Suprapubic skin (tissue), 4 donors: ENCODE measurements around the gene TOMM40L. TPM values are rescaled to one million over a fixed set of nuclear protein-coding genes. Genes with fewer than 3 reads are reported as not detected.

Source experiments
- DNase-seq, 2 donors: peaks; one replicate each; pipeline ENCODE4 v3.0.0-alpha.2; 2019; ENCODE audit warnings: low spot score in 2 of 2
- H3K27ac ChIP-seq: fragments of 200-600 bp; sonication (generic); one replicate; pipeline ENCODE4 v1.5.1; 2019
- H3K27me3 ChIP-seq: fragments of 200-600 bp; sonication (generic); one replicate; pipeline ENCODE4 v1.5.1; 2019
- H3K36me3 ChIP-seq: fragments of 200-600 bp; sonication (generic); one replicate; pipeline ENCODE4 v1.5.1; 2019
- H3K4me1 ChIP-seq: fragments of 200-600 bp; sonication (generic); one replicate; pipeline ENCODE4 v1.5.1; 2019
- H3K4me3 ChIP-seq: fragments of 200-600 bp; sonication (generic); one replicate; pipeline ENCODE4 v1.5.1; 2019; ENCODE audit warnings: mild to moderate bottlenecking
- H3K9me3 ChIP-seq: fragments of 200-600 bp; sonication (generic); one replicate; pipeline ENCODE4 v1.5.1; 2019
- CTCF ChIP-seq, 2 donors: fragments of 200-600 bp in 1 of 2; fragments of 450-650 bp in 1 of 2; sonication (generic) in 1 of 2; IDR thresholded peaks; one replicate each; pipeline ENCODE4 v1.5.1; 2016 to 2019; ENCODE audit warnings: antibody characterized with exemption in 2 of 2, mild to moderate bottlenecking in 1 of 2, moderate library complexity in 1 of 2
- EP300 ChIP-seq: sonication (generic); formaldehyde crosslinking; IDR thresholded peaks from one replicate; pipeline ENCODE4 v1.6.1; 2017; ENCODE audit warnings: antibody characterized with exemption
- POLR2A ChIP-seq, 2 donors: fragments of 450-650 bp; IDR thresholded peaks; one replicate each; pipeline ENCODE4 v1.6.1; 2017; ENCODE audit warnings: antibody characterized with exemption in 2 of 2, mild to moderate bottlenecking in 2 of 2, moderate library complexity in 2 of 2
- POLR2AphosphoS5 ChIP-seq, 3 donors: sonication (generic); formaldehyde crosslinking; IDR thresholded peaks; one replicate each; pipeline ENCODE4 v1.6.1; 2017; ENCODE audit warnings: antibody characterized with exemption in 3 of 3
- WGBS: methylation state at CpG from one replicate; pipeline ENCODE4 v1.1.5; 2018; 5-methylcytosine and 5-hydroxymethylcytosine counted together
- total RNA-seq, 4 donors: library from RNA; depleted of rRNA; stranded (reverse); fragments of >200 nt; gene quantifications; one replicate each; pipeline ENCODE4 v1.1.0, GENCODE V29; 2016

Gene TOMM40L
- total RNA-seq, 4 donors from 2014 or later: 6.7 to 21.0 (median 8.7) TPM

DNA sequence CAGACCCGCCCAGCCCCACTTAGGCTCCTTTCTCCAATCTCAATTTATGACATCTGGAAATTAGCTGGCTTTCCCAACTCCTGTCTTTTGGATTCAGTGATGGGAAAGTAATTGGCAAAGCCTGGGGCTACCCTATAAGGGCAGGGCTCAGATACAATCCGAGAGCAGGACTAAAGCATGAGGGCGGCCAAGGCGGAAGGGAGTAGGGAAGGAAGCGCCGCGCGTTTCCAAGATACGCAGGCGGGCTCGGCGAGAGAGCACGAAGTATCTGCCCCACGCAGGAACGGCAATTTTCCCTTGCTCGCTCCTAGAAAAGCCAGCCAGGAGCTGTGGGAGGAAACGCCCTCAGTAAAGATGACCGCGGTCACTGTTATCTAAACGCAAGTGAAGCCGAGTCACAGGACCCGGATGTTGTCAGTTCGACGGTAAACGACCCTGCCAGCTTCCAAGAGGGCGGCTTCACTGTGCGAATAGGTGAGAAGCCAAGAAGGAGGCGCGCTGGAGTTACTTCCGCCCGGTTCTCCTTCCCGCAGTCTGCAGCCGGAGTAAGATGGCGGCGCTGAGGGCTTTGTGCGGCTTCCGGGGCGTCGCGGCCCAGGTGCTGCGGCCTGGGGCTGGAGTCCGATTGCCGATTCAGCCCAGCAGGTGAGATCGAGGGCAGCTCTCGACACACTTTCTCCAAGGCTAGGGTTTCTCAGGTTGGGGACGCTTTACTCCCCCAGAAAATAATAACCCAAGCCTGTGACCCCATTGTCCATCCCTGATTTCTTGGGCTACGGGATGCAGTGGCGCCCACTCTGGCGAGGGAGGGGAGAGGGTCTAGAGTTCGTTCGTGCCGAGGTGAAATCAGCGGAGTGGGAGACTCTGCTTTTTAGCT is 23.8 kb upstream of the TOMM40L start, which contains the start of gene NDUFS2:
NDUFS2 (plus strand) TSS at position 532 of the 877 bp plus-strand sequence; CDS start at position 551, 19 bp downstream.
- Histone ChIP-seq H3K27ac (peak within 1 kb of the TSS; percentile 98), H3K36me3 (peaks cover 36% of the 10 kb centered on the region), H3K27me3 (no peaks in the 10 kb centered on the region), H3K9me3 (no peaks in the 10 kb centered on the region), H3K4me3 (peak within 1 kb of the TSS; percentile 64), H3K4me1 (peaks cover 76% of the 10 kb centered on the region)
- no peak for TF ChIP-seq EP300
- peak in 2 of 3 donors; percentile 88 to 89 for TF ChIP-seq POLR2AphosphoS5 (IDR thresholded peaks at IDR 0.05)
- peak; percentile 61 to 71 for TF ChIP-seq POLR2A (IDR thresholded peaks at IDR 0.05)
- no peak for TF ChIP-seq CTCF (IDR thresholded peaks at IDR 0.05)
- 1% methylated on average over 42 of the region's 53 CpGs for WGBS
- peak; percentile 99 to 100 for DNase-seq

- H3K4me3 ChIP-seq: no peak overlapping the region
- H3K27ac ChIP-seq: peak overlapping the region; percentile 55
- TF ChIP-seq POLR2AphosphoS5 (IDR thresholded peaks at IDR 0.05) (no peak), CTCF (IDR thresholded peaks at IDR 0.05) (no peak)
- H3K4me1 ChIP-seq: peaks cover 39% of the 10 kb centered on the region
- DNase-seq: no peak
- H3K9me3 ChIP-seq: no peaks in the 10 kb centered on the region
- peaks cover 81% of the 10 kb centered on the region for H3K36me3 ChIP-seq
- WGBS: 72% methylated on average over 12 of the region's 12 CpGs
- no peaks in the 10 kb centered on the region for H3K27me3 ChIP-seq
Measured at GRCh38 chr1:161206411-161207140, 19.3 kb upstream of the TOMM40L start.

DNA sequence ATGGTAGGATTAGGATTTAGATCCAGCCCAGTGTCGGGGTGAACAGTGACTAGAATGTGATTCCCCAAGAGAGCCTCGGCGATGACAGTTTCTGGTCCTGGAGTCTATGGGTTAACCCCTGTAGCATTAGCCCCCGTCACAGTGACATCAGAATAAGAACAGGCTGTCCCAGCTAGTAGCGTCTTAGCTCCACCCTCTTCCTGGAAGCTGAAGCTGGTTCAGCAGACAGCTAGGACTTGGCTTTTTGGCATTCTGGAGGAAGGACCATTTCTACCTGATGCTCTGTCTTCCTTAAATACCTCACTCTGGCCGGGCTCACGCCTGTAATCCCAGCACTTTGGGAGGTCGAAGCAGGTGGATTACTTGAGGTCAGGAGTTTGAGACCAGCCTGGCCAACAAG is 18.7 kb upstream of the TOMM40L start:
- Histone ChIP-seq H3K36me3 (peaks cover 87% of the 10 kb centered on the region), H3K4me3 (no peak overlapping the region), H3K4me1 (peaks cover 35% of the 10 kb centered on the region), H3K27ac (peak overlapping the region; percentile 55), H3K9me3 (no peaks in the 10 kb centered on the region), H3K27me3 (no peaks in the 10 kb centered on the region)
- WGBS: 68% methylated on average over 8 of the region's 8 CpGs
- peak; percentile 91 for TF ChIP-seq EP300
- TF ChIP-seq POLR2AphosphoS5 (IDR thresholded peaks at IDR 0.05): no peak
- DNase-seq: no peak

DNA sequence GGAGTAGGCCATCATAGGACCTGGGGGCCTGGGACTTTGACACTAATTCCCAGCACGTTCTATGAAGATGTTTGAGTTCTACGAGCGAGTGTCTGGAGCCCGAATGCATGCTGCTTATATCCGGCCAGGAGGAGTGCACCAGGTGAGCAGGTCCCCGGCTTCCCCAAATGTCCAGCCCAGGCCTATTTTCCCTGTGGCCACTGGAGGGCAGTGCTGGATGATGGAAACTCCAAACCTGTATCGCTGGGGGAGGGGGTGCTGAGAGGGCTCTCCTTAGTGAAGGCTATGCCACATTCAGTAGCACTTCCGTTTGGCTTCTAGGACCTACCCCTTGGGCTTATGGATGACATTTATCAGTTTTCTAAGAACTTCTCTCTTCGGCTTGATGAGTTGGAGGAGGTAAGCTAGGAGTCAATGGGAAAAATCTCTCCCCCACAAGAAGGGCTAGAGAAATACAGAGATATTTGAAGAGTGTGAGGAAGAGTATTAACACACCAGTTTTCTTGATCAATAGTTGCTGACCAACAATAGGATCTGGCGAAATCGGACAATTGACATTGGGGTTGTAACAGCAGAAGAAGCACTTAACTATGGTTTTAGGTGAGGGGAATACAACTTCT is 16.0 kb upstream of the TOMM40L start:
- no peak overlapping the region for H3K4me3 ChIP-seq
- TF ChIP-seq CTCF (IDR thresholded peaks at IDR 0.05): peak; percentile 83 to 84
- TF ChIP-seq EP300: no peak
- peaks cover 15% of the 10 kb centered on the region for H3K4me1 ChIP-seq
- WGBS: 43% methylated on average over 11 of the region's 11 CpGs
- H3K9me3 ChIP-seq: no peaks in the 10 kb centered on the region
- H3K27me3 ChIP-seq: no peaks in the 10 kb centered on the region
- DNase-seq: no peak
- peaks cover 99% of the 10 kb centered on the region for H3K36me3 ChIP-seq
- H3K27ac ChIP-seq: no peak overlapping the region

GRCh38 chr1:161214369-161214768 is 11.5 kb upstream of the TOMM40L start:
- TF ChIP-seq EP300 (no peak), CTCF (IDR thresholded peaks at IDR 0.05) (no peak), POLR2AphosphoS5 (IDR thresholded peaks at IDR 0.05) (no peak), POLR2A (IDR thresholded peaks at IDR 0.05) (no peak)
- Histone ChIP-seq H3K27me3 (no peaks in the 10 kb centered on the region), H3K27ac (no peak overlapping the region), H3K4me1 (peaks cover 2% of the 10 kb centered on the region), H3K4me3 (peak overlapping the region; percentile 39), H3K9me3 (no peaks in the 10 kb centered on the region), H3K36me3 (peaks cover 59% of the 10 kb centered on the region)
- 91% methylated on average over 9 of the region's 9 CpGs for WGBS
- DNase-seq: no peak
